ENCODE measurements around the gene ABCC1.

DNA sequence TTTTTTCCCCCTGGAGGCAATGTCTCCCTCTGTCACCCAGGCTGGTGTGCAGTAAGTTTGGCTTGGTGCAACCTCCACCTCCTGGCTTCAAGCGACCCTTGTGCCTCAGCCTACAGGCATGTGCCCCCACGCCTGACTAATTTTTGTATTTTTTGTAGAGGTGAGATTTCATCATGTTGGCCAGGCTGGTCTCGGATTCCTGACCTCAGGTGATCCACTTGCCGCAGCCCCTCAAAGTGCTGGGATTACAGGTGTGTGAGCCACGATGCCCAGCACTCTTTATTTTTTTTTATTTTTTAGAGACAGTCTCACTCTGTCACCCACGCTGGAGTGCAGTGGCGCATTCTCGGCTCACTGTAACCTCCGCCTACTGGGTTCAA is 160.7 kb downstream of the ABCC1 start:
- TF ChIP-seq ZNF274 (IDR thresholded peaks at IDR 0.05; ENCODE audit: low read depth, low read length) = no peak
- no peak for TF ChIP-seq SUZ12 (IDR thresholded peaks at IDR 0.05; ENCODE audit: extremely low read depth, insufficient read depth, insufficient read length)

Data from NT2/D1 (cell line).